ENCODE measurements around the gene EIF5A.

DNA sequence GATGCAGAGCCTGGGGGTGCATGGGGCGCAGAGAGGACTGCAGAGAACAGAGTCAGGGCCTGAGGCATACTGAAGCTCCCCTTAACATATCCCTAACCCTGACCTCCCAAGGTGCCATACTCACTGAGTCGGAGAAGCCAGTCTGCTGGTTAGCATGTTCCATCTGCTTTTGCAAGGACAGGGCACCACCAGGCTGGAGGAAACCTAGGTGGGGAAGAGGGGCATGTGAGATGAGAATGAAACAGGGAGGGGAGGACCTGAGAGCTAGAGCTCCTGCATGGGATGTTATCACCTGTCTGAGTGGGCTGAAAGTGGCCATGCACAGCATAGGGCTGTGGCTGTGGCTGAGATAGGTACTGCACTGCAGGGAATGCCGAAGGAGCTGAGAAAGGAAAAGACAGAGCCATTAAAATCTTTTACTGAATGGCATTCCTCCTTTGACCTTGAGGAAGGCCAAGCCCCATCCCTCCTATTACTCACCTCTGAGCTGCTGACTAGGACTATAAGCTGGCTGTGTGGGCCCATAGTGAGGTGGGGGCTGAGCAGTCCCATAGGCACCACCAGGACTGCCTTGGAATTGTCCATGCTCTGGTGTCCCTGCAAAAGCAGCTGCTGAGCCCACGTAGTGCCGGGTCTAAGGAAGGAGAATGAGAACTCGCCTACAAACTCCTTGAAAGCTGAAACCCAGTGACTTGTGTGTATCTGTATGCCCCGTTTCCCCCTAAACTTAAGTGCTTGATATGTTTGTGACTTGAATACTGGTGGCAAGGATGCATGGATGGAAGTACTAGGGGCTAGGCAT lies 5.9 kb downstream of the EIF5A start:
- TF ChIP-seq, protein P1, sequence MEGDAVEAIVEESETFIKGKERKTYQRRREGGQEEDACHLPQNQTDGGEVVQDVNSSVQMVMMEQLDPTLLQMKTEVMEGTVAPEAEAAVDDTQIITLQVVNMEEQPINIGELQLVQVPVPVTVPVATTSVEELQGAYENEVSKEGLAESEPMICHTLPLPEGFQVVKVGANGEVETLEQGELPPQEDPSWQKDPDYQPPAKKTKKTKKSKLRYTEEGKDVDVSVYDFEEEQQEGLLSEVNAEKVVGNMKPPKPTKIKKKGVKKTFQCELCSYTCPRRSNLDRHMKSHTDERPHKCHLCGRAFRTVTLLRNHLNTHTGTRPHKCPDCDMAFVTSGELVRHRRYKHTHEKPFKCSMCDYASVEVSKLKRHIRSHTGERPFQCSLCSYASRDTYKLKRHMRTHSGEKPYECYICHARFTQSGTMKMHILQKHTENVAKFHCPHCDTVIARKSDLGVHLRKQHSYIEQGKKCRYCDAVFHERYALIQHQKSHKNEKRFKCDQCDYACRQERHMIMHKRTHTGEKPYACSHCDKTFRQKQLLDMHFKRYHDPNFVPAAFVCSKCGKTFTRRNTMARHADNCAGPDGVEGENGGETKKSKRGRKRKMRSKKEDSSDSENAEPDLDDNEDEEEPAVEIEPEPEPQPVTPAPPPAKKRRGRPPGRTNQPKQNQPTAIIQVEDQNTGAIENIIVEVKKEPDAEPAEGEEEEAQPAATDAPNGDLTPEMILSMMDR (IDR thresholded peaks at IDR 0.05; ENCODE audit: low read length), result peak; percentile 32
- TF ChIP-seq EZH2 (optimal IDR thresholded peaks at IDR 0.05; ENCODE audit: low read depth, low read length) (no peak), EZH2phosphoT487 (IDR thresholded peaks at IDR 0.05; ENCODE audit: low read length) (no peak)
